ENCODE data around the gene CELSR1. TPM values are rescaled to one million over a fixed set of nuclear protein-coding genes. Genes with fewer than 3 reads are reported as not detected.
A peak's percentile ranks its signal among the peaks of the same experiment; 100 is the strongest.

CELSR1 gene
- total RNA-seq, 1 donor from 2014 or later: 0.27 TPM

DNA sequence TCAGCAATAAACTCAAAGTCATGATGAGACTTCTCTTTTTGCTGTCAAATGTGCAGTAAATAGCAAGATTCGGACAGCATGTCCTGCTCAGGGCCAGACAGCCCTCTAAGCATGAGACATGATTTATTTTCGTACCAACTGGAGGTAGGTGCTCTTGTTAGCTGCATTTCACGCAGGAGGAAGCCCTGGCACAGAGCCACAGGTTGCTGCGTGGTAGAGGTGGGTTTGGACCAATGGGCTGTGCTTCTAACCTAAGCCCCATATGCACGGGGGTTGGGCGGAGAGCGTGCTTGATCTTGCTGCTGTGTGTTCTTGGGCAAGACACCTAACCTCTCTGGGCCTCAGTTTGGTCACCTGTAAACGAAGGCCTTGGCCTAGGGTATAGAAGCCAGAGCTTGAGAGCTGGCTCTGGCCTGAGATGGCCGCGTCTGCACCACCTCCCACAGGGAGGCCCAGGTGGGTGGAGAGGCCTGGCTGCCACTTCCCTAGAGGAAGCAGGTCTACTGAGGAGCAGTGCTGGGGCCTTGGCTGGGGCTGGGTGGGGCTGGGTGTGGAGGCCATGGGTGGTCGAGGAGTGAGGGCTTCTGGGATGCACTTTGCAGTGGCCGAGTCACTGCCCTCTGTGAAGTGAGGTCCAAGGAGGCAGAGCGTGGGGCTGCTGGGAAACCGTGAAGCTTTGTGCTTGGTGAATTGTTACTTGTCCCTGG, 44.3 kb upstream of the CELSR1 start:
- Mint-ChIP-seq H3K27me3 (ENCODE audit: unreplicated experiment) (peaks cover 16% of the 10 kb centered on the region), H3K36me3 (ENCODE audit: unreplicated experiment) (no peaks in the 10 kb centered on the region), H3K4me1 (ENCODE audit: low read depth, unreplicated experiment) (peaks cover 24% of the 10 kb centered on the region), H3K9me3 (ENCODE audit: unreplicated experiment) (peaks cover 8% of the 10 kb centered on the region), H3K27ac (ENCODE audit: unreplicated experiment) (no peak overlapping the region), H3K4me3 (ENCODE audit: unreplicated experiment) (no peak overlapping the region)
- TF ChIP-seq, protein P1, sequence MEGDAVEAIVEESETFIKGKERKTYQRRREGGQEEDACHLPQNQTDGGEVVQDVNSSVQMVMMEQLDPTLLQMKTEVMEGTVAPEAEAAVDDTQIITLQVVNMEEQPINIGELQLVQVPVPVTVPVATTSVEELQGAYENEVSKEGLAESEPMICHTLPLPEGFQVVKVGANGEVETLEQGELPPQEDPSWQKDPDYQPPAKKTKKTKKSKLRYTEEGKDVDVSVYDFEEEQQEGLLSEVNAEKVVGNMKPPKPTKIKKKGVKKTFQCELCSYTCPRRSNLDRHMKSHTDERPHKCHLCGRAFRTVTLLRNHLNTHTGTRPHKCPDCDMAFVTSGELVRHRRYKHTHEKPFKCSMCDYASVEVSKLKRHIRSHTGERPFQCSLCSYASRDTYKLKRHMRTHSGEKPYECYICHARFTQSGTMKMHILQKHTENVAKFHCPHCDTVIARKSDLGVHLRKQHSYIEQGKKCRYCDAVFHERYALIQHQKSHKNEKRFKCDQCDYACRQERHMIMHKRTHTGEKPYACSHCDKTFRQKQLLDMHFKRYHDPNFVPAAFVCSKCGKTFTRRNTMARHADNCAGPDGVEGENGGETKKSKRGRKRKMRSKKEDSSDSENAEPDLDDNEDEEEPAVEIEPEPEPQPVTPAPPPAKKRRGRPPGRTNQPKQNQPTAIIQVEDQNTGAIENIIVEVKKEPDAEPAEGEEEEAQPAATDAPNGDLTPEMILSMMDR (IDR thresholded peaks at IDR 0.05; ENCODE audit: partially characterized antibody, unreplicated experiment): no peak
- no peak for DNase-seq

DNA sequence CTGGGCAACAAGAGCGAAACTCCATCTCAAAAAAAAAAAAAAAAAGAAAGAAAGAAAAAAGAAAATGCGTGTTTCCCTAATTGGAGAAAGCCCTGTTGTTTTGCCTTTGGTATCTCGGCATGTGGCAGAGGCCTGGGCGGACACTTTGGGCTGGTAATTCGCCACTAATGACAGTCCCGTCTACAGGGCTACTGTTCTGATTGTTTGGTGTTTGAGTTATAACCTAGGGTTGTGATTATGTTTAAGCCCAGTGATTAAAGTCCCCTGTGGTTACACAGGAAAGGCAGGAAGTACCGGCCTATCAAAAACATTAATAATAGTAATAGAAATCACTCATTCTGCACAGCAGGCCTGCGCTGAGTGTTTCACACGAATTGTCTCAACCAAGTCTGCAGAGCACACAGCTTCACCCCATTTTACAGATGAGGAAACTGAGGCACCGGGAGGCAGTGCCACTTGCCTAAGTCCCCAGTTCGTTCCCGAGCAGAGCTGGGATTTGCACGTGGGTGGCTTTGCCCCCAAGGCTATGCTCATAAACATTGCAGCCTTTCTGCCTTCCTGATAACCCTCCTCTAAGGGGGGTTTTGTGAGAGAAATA, 43.6 kb upstream of the CELSR1 start:
- Mint-ChIP-seq H3K36me3 (ENCODE audit: unreplicated experiment) (no peaks in the 10 kb centered on the region), H3K27me3 (ENCODE audit: unreplicated experiment) (peaks cover 16% of the 10 kb centered on the region), H3K4me1 (ENCODE audit: low read depth, unreplicated experiment) (peaks cover 24% of the 10 kb centered on the region), H3K9me3 (ENCODE audit: unreplicated experiment) (peaks cover 8% of the 10 kb centered on the region), H3K4me3 (ENCODE audit: unreplicated experiment) (no peak overlapping the region), H3K27ac (ENCODE audit: unreplicated experiment) (no peak overlapping the region)
- DNase-seq: no peak
- TF ChIP-seq, protein P1 (IDR thresholded peaks at IDR 0.05; ENCODE audit: partially characterized antibody, unreplicated experiment): no peak

DNA sequence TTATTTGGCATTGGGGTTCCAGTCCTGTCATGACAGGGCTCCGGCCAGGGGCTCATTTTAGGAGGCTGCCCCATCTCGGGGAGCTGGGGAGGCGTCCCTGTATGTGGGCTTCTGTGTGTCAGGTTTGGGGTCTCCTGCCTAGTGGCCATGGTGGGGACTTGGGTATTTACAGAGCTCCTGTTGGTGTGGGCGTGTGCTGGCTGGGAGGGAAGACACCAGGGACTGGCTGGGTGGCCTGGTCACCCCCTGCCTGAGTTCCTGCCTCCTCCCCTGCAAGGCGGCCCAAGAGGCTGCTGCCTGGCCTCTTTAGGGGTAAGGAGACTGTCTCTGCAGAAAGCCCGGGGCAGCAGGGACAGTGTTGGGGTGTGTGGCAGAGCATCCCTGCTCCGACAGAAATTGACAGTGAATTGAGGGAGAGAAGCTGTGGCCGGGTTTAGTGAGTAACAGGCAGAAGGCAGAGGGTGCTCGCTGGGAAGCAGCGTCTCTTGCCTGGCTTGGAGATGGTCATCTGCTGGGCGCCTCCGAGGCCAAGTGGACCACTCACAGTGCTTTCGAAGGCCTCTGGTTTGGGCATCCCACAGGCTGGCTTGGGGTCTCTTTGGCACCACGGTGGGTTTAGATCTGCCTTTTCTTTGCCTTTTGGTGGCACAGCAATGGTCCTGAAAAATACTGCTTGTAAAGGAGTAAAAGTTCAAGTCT, 42.5 kb upstream of the CELSR1 start:
- peak overlapping the region; percentile 61 for H3K4me3 Mint-ChIP-seq (ENCODE audit: unreplicated experiment)
- H3K27me3 Mint-ChIP-seq (ENCODE audit: unreplicated experiment): peaks cover 18% of the 10 kb centered on the region
- H3K4me1 Mint-ChIP-seq (ENCODE audit: low read depth, unreplicated experiment): peaks cover 31% of the 10 kb centered on the region
- TF ChIP-seq, protein P1 (IDR thresholded peaks at IDR 0.05; ENCODE audit: partially characterized antibody, unreplicated experiment): no peak
- H3K36me3 Mint-ChIP-seq (ENCODE audit: unreplicated experiment): no peaks in the 10 kb centered on the region
- peak overlapping the region; percentile 4 for H3K27ac Mint-ChIP-seq (ENCODE audit: unreplicated experiment)
- DNase-seq: no peak
- H3K9me3 Mint-ChIP-seq (ENCODE audit: unreplicated experiment): peaks cover 11% of the 10 kb centered on the region

DNA sequence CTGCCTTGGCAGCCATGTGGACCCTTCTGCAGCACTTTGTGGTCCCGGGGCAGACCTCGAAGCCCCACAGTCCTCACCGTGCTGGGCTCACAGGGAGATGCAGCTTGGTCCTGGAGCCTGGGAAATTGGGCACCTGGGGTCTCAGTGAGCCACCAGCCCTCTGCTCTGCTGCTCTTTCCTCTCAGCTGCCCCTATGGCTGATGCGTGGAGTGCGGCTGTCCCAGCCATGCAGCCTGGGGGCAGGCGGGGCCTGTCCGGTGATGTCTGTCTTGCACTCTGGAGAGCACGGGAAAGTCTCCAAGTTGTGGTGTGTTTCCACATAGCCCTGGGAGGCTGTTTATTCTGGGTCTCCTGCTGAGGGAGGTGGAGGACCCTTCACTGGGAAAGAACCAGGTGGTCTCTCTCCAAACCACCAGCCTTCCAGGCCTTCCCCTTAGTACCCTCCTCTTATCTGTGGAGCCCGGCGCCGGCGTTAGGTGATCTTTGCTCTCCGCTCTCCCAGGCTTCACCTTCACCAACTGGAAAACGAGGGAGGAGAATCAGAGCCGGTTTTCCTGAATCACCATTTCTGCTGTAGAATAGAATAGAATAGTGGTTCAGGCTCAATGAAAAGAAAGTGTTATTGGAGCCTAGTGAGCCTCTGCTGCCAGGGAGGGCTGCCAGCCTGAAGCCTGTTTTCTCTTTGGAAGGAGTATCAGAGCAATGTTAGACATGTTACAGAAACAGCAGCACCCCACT, 41.6 kb upstream of the CELSR1 start:
- TF ChIP-seq, protein P1 (IDR thresholded peaks at IDR 0.05; ENCODE audit: partially characterized antibody, unreplicated experiment): no peak
- DNase-seq: no peak
- H3K36me3 Mint-ChIP-seq (ENCODE audit: unreplicated experiment): no peaks in the 10 kb centered on the region
- peaks cover 33% of the 10 kb centered on the region for H3K4me1 Mint-ChIP-seq (ENCODE audit: low read depth, unreplicated experiment)
- peaks cover 17% of the 10 kb centered on the region for H3K9me3 Mint-ChIP-seq (ENCODE audit: unreplicated experiment)
- peak overlapping the region; percentile 84 for H3K4me3 Mint-ChIP-seq (ENCODE audit: unreplicated experiment)
- peaks cover 18% of the 10 kb centered on the region for H3K27me3 Mint-ChIP-seq (ENCODE audit: unreplicated experiment)
- H3K27ac Mint-ChIP-seq (ENCODE audit: unreplicated experiment): peak overlapping the region; percentile 43

All from glutamatergic neuron (in vitro differentiated cells).